H1 (cell line): ENCODE results near the gene COA3. TPM values are rescaled to one million over a fixed set of nuclear protein-coding genes. Genes with fewer than 3 reads are reported as not detected.

ENCODE experiments used
- SIRT6 ChIP-seq: IDR thresholded peaks from one replicate; pipeline ENCODE4 v1.7.1; 2012; ENCODE audit warnings: low read length, inconsistent platforms
- polyA plus RNA-seq, 7 experiments: library from polyadenylated mRNA; depleted of rRNA in 3 of 7; stranded (reverse) in 5 of 7; unstranded in 2 of 7; fragments of >200 nt in 5 of 7; fragments of 200-250 nt in 2 of 7; gene quantifications; 1 replicate in 5 of 7; 2 replicates in 1 of 7; 4 replicates in 1 of 7; pipeline versions ENCODE4 v1.2.1 to v1.2.3, GENCODE V29; 2011 to 2013; ENCODE audit warnings: missing spikeins in 2 of 7, mixed read lengths in 2 of 7
- total RNA-seq: library from RNA; stranded (reverse); fragmentation: NEBNext Ultra II Directional; extraction: Animal tissue kit (Norgen Biotek cat#: 25700); gene quantifications from 2 replicates; pipeline ENCODE4 v1.2.1, GENCODE V29; 2021

COA3 gene
- total and polyA plus RNA-seq, 2 of the 8 experiments (the other 6 are each of a cell fraction or from before 2014, with no cell fraction given): 68.4 to 143 TPM

DNA sequence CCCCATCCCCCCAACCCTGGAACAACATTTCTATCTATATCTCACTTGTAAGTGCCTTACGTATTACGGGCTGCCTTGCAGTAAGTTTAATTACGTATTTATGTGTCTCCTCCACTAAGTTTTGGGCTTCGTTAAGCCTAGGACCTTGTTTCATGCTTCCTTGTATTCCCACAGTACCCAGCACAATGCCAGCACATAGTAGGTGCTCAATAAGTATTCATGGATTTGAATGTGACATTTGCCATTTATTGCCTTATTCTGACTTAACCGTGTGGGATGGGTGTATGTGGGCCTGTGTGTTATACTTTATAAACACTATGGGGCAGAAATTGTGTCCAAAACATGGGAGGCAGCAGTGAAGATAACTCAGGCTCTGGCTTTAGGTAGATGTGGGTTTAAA is 6.0 kb downstream of the COA3 start (continued):
- no peak for TF ChIP-seq SIRT6
